ENCODE measurements around the gene ZNF618.

Gene ZNF618

GRCh38 chr9:114060070-114060469 lies 184.0 kb downstream of the ZNF618 start:
- Histone ChIP-seq H3K27me3 (ENCODE audit: insufficient read depth, low read length, poor library complexity) (no peaks in the 10 kb centered on the region), H3K4me3 (ENCODE audit: low read depth in 1 of 2, low read length in 2 of 2) (no peak overlapping the region), H3K4me1 (ENCODE audit: insufficient read depth, low read length) (no peaks in the 10 kb centered on the region), H3K9ac (ENCODE audit: low read depth, low read length) (no peak overlapping the region), H3K27ac (ENCODE audit: low read length) (no peak overlapping the region), H3K79me2 (ENCODE audit: insufficient read depth, low read length) (no peaks in the 10 kb centered on the region), H3K4me2 (ENCODE audit: insufficient read depth, low read length) (no peak overlapping the region), H3K9me3 (ENCODE audit: insufficient read depth, low read length, severe bottlenecking) (no peaks in the 10 kb centered on the region), H4K20me1 (ENCODE audit: insufficient read depth, low read length) (no peaks in the 10 kb centered on the region), H2AFZ (ENCODE audit: low read depth, low read length) (no peak overlapping the region), H3K36me3 (ENCODE audit: insufficient read depth, low read length) (no peaks in the 10 kb centered on the region)
- no peak for ATAC-seq (ENCODE audit: insufficient read depth, low read depth)
- TF ChIP-seq, protein P1, sequence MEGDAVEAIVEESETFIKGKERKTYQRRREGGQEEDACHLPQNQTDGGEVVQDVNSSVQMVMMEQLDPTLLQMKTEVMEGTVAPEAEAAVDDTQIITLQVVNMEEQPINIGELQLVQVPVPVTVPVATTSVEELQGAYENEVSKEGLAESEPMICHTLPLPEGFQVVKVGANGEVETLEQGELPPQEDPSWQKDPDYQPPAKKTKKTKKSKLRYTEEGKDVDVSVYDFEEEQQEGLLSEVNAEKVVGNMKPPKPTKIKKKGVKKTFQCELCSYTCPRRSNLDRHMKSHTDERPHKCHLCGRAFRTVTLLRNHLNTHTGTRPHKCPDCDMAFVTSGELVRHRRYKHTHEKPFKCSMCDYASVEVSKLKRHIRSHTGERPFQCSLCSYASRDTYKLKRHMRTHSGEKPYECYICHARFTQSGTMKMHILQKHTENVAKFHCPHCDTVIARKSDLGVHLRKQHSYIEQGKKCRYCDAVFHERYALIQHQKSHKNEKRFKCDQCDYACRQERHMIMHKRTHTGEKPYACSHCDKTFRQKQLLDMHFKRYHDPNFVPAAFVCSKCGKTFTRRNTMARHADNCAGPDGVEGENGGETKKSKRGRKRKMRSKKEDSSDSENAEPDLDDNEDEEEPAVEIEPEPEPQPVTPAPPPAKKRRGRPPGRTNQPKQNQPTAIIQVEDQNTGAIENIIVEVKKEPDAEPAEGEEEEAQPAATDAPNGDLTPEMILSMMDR (IDR thresholded peaks at IDR 0.05; ENCODE audit: borderline replicate concordance, extremely low read depth, low read length, poor library complexity, severe bottlenecking), result no peak
- no peak for TF ChIP-seq EZH2 (IDR thresholded peaks at IDR 0.05; ENCODE audit: borderline replicate concordance, low read depth, low read length, severe bottlenecking)
- no peak for DNase-seq

DNA sequence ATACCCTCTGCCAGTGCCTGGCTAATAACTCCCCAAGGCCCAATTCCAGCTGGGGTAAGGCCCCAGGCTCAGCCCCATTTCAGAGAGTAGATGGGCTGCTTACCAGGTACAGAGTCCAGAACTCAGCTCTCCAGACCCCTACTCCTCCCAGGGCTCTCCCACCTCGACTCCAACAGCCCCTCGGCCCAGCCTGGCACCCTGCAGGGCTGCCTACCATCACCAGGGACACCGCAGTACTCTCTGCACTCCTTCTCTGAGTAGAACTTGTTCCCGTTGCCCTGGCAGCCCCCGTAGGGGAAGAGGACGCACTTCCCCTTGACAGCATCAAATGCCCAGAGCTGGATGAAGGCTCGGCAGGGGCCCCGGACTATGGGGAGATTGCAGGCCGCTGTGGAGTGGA lies 184.6 kb downstream of the ZNF618 start:
- no peak overlapping the region for H3K4me2 ChIP-seq (ENCODE audit: insufficient read depth, low read length)
- no peaks in the 10 kb centered on the region for H4K20me1 ChIP-seq (ENCODE audit: insufficient read depth, low read length)
- DNase-seq (no peak), ATAC-seq (ENCODE audit: insufficient read depth, low read depth) (no peak)
- H3K4me1 ChIP-seq (ENCODE audit: insufficient read depth, low read length), result no peaks in the 10 kb centered on the region
- TF ChIP-seq, protein P1 (IDR thresholded peaks at IDR 0.05; ENCODE audit: borderline replicate concordance, extremely low read depth, low read length, poor library complexity, severe bottlenecking), result no peak
- TF ChIP-seq EZH2 (IDR thresholded peaks at IDR 0.05; ENCODE audit: borderline replicate concordance, low read depth, low read length, severe bottlenecking), result no peak
- H3K27ac ChIP-seq (ENCODE audit: low read length), result no peak overlapping the region
- H3K79me2 ChIP-seq (ENCODE audit: insufficient read depth, low read length), result no peaks in the 10 kb centered on the region
- H3K36me3 ChIP-seq (ENCODE audit: insufficient read depth, low read length), result no peaks in the 10 kb centered on the region
- no peak overlapping the region for H3K9ac ChIP-seq (ENCODE audit: low read depth, low read length)
- no peak overlapping the region for H3K4me3 ChIP-seq (ENCODE audit: low read depth in 1 of 2, low read length in 2 of 2)
- H3K9me3 ChIP-seq (ENCODE audit: insufficient read depth, low read length, severe bottlenecking), result no peaks in the 10 kb centered on the region
- H2AFZ ChIP-seq (ENCODE audit: low read depth, low read length), result no peak overlapping the region
- no peaks in the 10 kb centered on the region for H3K27me3 ChIP-seq (ENCODE audit: insufficient read depth, low read length, poor library complexity)

GRCh38 chr9:114061292-114061691 lies 185.2 kb downstream of the ZNF618 start:
- no peaks in the 10 kb centered on the region for H3K4me1 ChIP-seq (ENCODE audit: insufficient read depth, low read length)
- ATAC-seq (ENCODE audit: insufficient read depth, low read depth) (no peak), DNase-seq (no peak)
- no peaks in the 10 kb centered on the region for H3K9me3 ChIP-seq (ENCODE audit: insufficient read depth, low read length, severe bottlenecking)
- no peak overlapping the region for H3K9ac ChIP-seq (ENCODE audit: low read depth, low read length)
- no peaks in the 10 kb centered on the region for H4K20me1 ChIP-seq (ENCODE audit: insufficient read depth, low read length)
- H3K27ac ChIP-seq (ENCODE audit: low read length), result no peak overlapping the region
- H3K4me3 ChIP-seq (ENCODE audit: low read depth in 1 of 2, low read length in 2 of 2), result no peak overlapping the region
- H3K27me3 ChIP-seq (ENCODE audit: insufficient read depth, low read length, poor library complexity), result no peaks in the 10 kb centered on the region
- H2AFZ ChIP-seq (ENCODE audit: low read depth, low read length), result no peak overlapping the region
- TF ChIP-seq, protein P1 (IDR thresholded peaks at IDR 0.05; ENCODE audit: borderline replicate concordance, extremely low read depth, low read length, poor library complexity, severe bottlenecking), result no peak
- no peak for TF ChIP-seq EZH2 (IDR thresholded peaks at IDR 0.05; ENCODE audit: borderline replicate concordance, low read depth, low read length, severe bottlenecking)
- H3K36me3 ChIP-seq (ENCODE audit: insufficient read depth, low read length), result no peaks in the 10 kb centered on the region
- no peaks in the 10 kb centered on the region for H3K79me2 ChIP-seq (ENCODE audit: insufficient read depth, low read length)
- H3K4me2 ChIP-seq (ENCODE audit: insufficient read depth, low read length), result no peak overlapping the region
